SK-N-SH (cell line): Measurements from ENCODE around the gene CCDC127.

ENCODE experiments used
- FOXM1 ChIP-seq: IDR thresholded peaks from 2 replicates; pipeline ENCODE4 v1.4.0; 2012; ENCODE audit warnings: low read depth, mild to moderate bottlenecking
- GABPA ChIP-seq: IDR thresholded peaks from 2 replicates; pipeline ENCODE4 v1.4.0; 2012; ENCODE audit warnings: low read depth, mild to moderate bottlenecking
- JUND ChIP-seq: IDR thresholded peaks from 2 replicates; pipeline ENCODE4 v1.4.0; 2012
- MXI1 ChIP-seq: IDR thresholded peaks from 2 replicates; pipeline ENCODE4 v1.6.1; 2012; ENCODE audit warnings: mild to moderate bottlenecking, low read depth, low read length, improper control_type of control experiment
- NRF1 ChIP-seq: IDR thresholded peaks from 2 replicates; pipeline ENCODE4 v1.6.1; 2012; ENCODE audit warnings: low read depth, mild to moderate bottlenecking, low read length
- SIN3A ChIP-seq: IDR thresholded peaks from 2 replicates; pipeline ENCODE4 v1.6.1; 2012; ENCODE audit warnings: low read depth, mild to moderate bottlenecking, low read length, moderate library complexity, borderline replicate concordance
- TF ChIP-seq, protein P1 (sequence below): fragments of 200-600 bp; sonication (generic); IDR thresholded peaks from 2 replicates; pipeline ENCODE4 v1.6.1; 2017; ENCODE audit warnings: antibody characterized with exemption, mild to moderate bottlenecking, moderate library complexity
- TF ChIP-seq, protein P2 (sequence below): IDR thresholded peaks from 2 replicates; pipeline ENCODE4 v1.4.0; 2012; ENCODE audit warnings: low read depth, borderline replicate concordance

DNA sequence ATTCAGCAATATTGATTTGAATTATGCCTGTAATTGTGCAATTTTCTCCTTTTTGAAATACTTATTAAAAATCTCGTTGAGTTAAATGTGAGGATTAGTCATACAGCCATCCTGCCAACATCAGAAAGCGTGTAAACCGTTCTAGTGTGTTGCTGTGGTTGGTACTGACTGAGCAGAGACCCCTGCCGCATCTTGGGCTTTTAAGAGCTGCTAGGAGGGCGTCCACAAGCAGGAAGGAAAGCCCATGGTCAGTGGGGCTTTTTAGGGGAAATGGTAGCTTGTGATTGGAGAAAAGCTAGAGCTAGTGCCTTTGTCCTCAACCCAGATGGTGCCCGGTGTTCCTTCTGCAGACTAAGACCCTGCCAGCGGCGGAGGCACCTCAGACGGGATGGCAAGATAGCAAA lies 1.5 kb upstream of the CCDC127 start:
- no peak for TF ChIP-seq NRF1
- TF ChIP-seq FOXM1, result no peak
- TF ChIP-seq, protein P1, sequence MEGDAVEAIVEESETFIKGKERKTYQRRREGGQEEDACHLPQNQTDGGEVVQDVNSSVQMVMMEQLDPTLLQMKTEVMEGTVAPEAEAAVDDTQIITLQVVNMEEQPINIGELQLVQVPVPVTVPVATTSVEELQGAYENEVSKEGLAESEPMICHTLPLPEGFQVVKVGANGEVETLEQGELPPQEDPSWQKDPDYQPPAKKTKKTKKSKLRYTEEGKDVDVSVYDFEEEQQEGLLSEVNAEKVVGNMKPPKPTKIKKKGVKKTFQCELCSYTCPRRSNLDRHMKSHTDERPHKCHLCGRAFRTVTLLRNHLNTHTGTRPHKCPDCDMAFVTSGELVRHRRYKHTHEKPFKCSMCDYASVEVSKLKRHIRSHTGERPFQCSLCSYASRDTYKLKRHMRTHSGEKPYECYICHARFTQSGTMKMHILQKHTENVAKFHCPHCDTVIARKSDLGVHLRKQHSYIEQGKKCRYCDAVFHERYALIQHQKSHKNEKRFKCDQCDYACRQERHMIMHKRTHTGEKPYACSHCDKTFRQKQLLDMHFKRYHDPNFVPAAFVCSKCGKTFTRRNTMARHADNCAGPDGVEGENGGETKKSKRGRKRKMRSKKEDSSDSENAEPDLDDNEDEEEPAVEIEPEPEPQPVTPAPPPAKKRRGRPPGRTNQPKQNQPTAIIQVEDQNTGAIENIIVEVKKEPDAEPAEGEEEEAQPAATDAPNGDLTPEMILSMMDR, result no peak
- TF ChIP-seq SIN3A, result no peak
- TF ChIP-seq, protein P2, sequence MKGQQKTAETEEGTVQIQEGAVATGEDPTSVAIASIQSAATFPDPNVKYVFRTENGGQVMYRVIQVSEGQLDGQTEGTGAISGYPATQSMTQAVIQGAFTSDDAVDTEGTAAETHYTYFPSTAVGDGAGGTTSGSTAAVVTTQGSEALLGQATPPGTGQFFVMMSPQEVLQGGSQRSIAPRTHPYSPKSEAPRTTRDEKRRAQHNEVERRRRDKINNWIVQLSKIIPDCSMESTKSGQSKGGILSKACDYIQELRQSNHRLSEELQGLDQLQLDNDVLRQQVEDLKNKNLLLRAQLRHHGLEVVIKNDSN, result no peak
- TF ChIP-seq GABPA, result no peak
- no peak for TF ChIP-seq MXI1
- TF ChIP-seq JUND, result no peak
